Lower leg skin (tissue), 3 donors: ENCODE measurements around the gene P3H2.

ENCODE experiments used
- POLR2A ChIP-seq, 2 donors: fragments of 450-650 bp; IDR thresholded peaks; one replicate each; pipeline ENCODE4 v1.6.1; 2016 to 2017; ENCODE audit warnings: antibody characterized with exemption in 2 of 2, mild to moderate bottlenecking in 1 of 2, moderate library complexity in 1 of 2
- TF ChIP-seq, protein P1 (sequence below), 3 donors: fragments of 450-650 bp; IDR thresholded peaks; one replicate each; pipeline ENCODE4 v1.5.1; 2016; ENCODE audit warnings: antibody characterized with exemption in 3 of 3, mild to moderate bottlenecking in 3 of 3, moderate library complexity in 2 of 3

- TF ChIP-seq POLR2A (IDR thresholded peaks at IDR 0.05) = no peak
- TF ChIP-seq, protein P1, sequence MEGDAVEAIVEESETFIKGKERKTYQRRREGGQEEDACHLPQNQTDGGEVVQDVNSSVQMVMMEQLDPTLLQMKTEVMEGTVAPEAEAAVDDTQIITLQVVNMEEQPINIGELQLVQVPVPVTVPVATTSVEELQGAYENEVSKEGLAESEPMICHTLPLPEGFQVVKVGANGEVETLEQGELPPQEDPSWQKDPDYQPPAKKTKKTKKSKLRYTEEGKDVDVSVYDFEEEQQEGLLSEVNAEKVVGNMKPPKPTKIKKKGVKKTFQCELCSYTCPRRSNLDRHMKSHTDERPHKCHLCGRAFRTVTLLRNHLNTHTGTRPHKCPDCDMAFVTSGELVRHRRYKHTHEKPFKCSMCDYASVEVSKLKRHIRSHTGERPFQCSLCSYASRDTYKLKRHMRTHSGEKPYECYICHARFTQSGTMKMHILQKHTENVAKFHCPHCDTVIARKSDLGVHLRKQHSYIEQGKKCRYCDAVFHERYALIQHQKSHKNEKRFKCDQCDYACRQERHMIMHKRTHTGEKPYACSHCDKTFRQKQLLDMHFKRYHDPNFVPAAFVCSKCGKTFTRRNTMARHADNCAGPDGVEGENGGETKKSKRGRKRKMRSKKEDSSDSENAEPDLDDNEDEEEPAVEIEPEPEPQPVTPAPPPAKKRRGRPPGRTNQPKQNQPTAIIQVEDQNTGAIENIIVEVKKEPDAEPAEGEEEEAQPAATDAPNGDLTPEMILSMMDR (IDR thresholded peaks at IDR 0.05) = no peak
These were observed 11.7 kb upstream of the P3H2 start for GRCh38 chr3:190132371-190132770.
